GM19467 (cell line): ENCODE measurements around the gene TSPAN14.

Experiments used
- ATAC-seq: cut with Tn5 transposase; IDR thresholded peaks from one replicate; pipeline ENCODE4 v1.9.1; 2021; ENCODE audit warnings: mild to moderate bottlenecking, moderate library complexity; ENCODE audit not compliant: unreplicated experiment

TSPAN14 gene

GRCh38 chr10:80502621-80503583, 48.8 kb downstream of the TSPAN14 start:
- no peak for ATAC-seq

- no peak for ATAC-seq
Measured at GRCh38 chr10:80503584-80504157, 49.6 kb downstream of the TSPAN14 start.

- ATAC-seq, result no peak
Measured at GRCh38 chr10:80504158-80504811, 50.2 kb downstream of the TSPAN14 start.

GRCh38 chr10:80504897-80505465, 50.9 kb downstream of the TSPAN14 start:
- ATAC-seq, result no peak

- ATAC-seq, result no peak
Measured at GRCh38 chr10:80506189-80506575, 52.1 kb downstream of the TSPAN14 start.

- no peak for ATAC-seq
Measured at GRCh38 chr10:80506836-80507487, 52.9 kb downstream of the TSPAN14 start.

- ATAC-seq, result no peak
Measured at GRCh38 chr10:80509108-80509402, 54.9 kb downstream of the TSPAN14 start.

GRCh38 chr10:80509403-80510161, 55.5 kb downstream of the TSPAN14 start:
- ATAC-seq, result no peak

- ATAC-seq, result no peak
Measured at GRCh38 chr10:80512031-80512526, 58.0 kb downstream of the TSPAN14 start.

- ATAC-seq, result no peak
Measured at GRCh38 chr10:80513106-80513505, 59.0 kb downstream of the TSPAN14 start.

- no peak for ATAC-seq
Measured at GRCh38 chr10:80515511-80515910, 61.4 kb downstream of the TSPAN14 start.

GRCh38 chr10:80515941-80516340, 61.8 kb downstream of the TSPAN14 start:
- ATAC-seq, result no peak

GRCh38 chr10:80516506-80517075, 62.5 kb downstream of the TSPAN14 start:
- no peak for ATAC-seq

GRCh38 chr10:80517416-80518142, 63.5 kb downstream of the TSPAN14 start:
- no peak for ATAC-seq

GRCh38 chr10:80518143-80518806, 64.2 kb downstream of the TSPAN14 start:
- ATAC-seq, result no peak

GRCh38 chr10:80518807-80519360, 64.8 kb downstream of the TSPAN14 start:
- ATAC-seq, result no peak

- no peak for ATAC-seq
Measured at GRCh38 chr10:80519936-80520650, 66.0 kb downstream of the TSPAN14 start.
